ENCODE results near the gene LYPD6. TPM values are rescaled to one million over a fixed set of nuclear protein-coding genes. Genes with fewer than 3 reads are reported as not detected.

Gene LYPD6
- total and polyA plus RNA-seq, 2 experiments from 2014 or later = 4.9 to 12.4 TPM

DNA sequence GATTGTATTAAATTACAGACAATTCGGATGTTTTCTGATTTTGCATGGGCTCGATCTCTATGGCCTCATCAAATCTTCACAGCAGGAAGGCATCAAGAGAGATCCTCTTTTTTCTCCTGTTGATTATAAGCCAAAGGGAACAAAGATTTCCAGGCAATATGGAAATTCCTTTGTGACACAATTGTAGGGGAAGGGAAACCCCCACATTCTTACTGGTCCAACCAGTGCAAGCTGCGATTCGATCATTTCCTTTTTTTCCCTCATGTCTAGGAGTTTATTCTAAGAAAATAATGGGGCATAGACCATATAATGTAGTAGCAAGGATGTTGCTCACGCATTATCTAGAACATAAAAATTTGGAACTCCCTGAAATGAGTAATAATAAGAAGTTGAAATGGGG lies 87.7 kb downstream of the LYPD6 start:
- H3K36me3 Mint-ChIP-seq (ENCODE audit: low read depth) = no peaks in the 10 kb centered on the region
- H3K4me2 ChIP-seq = 0 out of 2 replicates have a peak overlapping the region, but pooled peaks have one; percentile 10
- no peak for TF ChIP-seq CREB1 (CRISPR knock-in tag; IDR thresholded peaks at IDR 0.05; ENCODE audit: low read depth)
- no peak for TF ChIP-seq STAT1 (IDR thresholded peaks at IDR 0.05; ENCODE audit: unreplicated experiment)
- TF ChIP-seq CTCF (conservative IDR thresholded peaks at IDR 0.05; ENCODE audit: low read depth in 2 of 2) = no peak
- no peak for TF ChIP-seq ETS1 (IDR thresholded peaks at IDR 0.05)
- TF ChIP-seq EZH2phosphoT487 (IDR thresholded peaks at IDR 0.05; ENCODE audit: unreplicated experiment) = no peak
- no peak for TF ChIP-seq NANOG (IDR thresholded peaks at IDR 0.05; ENCODE audit: borderline replicate concordance)
- TF ChIP-seq EZH2 (IDR thresholded peaks at IDR 0.05; ENCODE audit: low read depth, unreplicated experiment) = no peak
- TF ChIP-seq ZNF462 (CRISPR knock-in tag; IDR thresholded peaks at IDR 0.05) = no peak
- TF ChIP-seq, protein P1, sequence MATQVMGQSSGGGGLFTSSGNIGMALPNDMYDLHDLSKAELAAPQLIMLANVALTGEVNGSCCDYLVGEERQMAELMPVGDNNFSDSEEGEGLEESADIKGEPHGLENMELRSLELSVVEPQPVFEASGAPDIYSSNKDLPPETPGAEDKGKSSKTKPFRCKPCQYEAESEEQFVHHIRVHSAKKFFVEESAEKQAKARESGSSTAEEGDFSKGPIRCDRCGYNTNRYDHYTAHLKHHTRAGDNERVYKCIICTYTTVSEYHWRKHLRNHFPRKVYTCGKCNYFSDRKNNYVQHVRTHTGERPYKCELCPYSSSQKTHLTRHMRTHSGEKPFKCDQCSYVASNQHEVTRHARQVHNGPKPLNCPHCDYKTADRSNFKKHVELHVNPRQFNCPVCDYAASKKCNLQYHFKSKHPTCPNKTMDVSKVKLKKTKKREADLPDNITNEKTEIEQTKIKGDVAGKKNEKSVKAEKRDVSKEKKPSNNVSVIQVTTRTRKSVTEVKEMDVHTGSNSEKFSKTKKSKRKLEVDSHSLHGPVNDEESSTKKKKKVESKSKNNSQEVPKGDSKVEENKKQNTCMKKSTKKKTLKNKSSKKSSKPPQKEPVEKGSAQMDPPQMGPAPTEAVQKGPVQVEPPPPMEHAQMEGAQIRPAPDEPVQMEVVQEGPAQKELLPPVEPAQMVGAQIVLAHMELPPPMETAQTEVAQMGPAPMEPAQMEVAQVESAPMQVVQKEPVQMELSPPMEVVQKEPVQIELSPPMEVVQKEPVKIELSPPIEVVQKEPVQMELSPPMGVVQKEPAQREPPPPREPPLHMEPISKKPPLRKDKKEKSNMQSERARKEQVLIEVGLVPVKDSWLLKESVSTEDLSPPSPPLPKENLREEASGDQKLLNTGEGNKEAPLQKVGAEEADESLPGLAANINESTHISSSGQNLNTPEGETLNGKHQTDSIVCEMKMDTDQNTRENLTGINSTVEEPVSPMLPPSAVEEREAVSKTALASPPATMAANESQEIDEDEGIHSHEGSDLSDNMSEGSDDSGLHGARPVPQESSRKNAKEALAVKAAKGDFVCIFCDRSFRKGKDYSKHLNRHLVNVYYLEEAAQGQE (IDR thresholded peaks at IDR 0.05; ENCODE audit: unreplicated experiment) = no peak
- TF ChIP-seq ZNF331 (CRISPR knock-in tag; IDR thresholded peaks at IDR 0.05; ENCODE audit: low read depth) = no peak
- H3K4me1 Mint-ChIP-seq = peaks cover 22% of the 10 kb centered on the region
- H3K36me3 ChIP-seq (ENCODE audit: insufficient read depth) = no peaks in the 10 kb centered on the region
- H3K79me2 ChIP-seq (replicated peaks; ENCODE audit: insufficient read depth) = no peaks in the 10 kb centered on the region
- H3K27me3 ChIP-seq (ENCODE audit: insufficient read depth) = no peaks in the 10 kb centered on the region
- no peaks in the 10 kb centered on the region for H3K9me2 ChIP-seq (ENCODE audit: insufficient read depth)
- H3K9me3 Mint-ChIP-seq = no peaks in the 10 kb centered on the region
- peak; percentile 31; the same call in 1 of the 3 replicates for ATAC-seq
- no peak overlapping the region for H3K27ac Mint-ChIP-seq
- H2AFZ ChIP-seq = no peak overlapping the region
- H3K4me3 Mint-ChIP-seq = no peak overlapping the region
- H4K20me1 ChIP-seq (replicated peaks; ENCODE audit: insufficient read depth) = 0 out of 2 replicates have a peak, but pooled peaks cover 4% of the 10 kb centered on the region
- H3K4me3 ChIP-seq = no peak overlapping the region
- no peaks in the 10 kb centered on the region for H3F3A ChIP-seq (replicated peaks; ENCODE audit: low read depth)
- peaks cover 2% of the 10 kb centered on the region for H3K27me3 Mint-ChIP-seq (ENCODE audit: insufficient read depth, low read depth, poor library complexity)
- DNase-seq (ENCODE audit: low spot score) = peak; percentile 37
- H3K4me1 ChIP-seq (ENCODE audit: insufficient read depth) = 0 out of 2 replicates have a peak, but pooled peaks cover 8% of the 10 kb centered on the region
- no peak overlapping the region for H3K27ac ChIP-seq (ENCODE audit: low read depth)

All from GM23338 (cell line).